Measurements from ENCODE around the gene TMEM181.

DNA sequence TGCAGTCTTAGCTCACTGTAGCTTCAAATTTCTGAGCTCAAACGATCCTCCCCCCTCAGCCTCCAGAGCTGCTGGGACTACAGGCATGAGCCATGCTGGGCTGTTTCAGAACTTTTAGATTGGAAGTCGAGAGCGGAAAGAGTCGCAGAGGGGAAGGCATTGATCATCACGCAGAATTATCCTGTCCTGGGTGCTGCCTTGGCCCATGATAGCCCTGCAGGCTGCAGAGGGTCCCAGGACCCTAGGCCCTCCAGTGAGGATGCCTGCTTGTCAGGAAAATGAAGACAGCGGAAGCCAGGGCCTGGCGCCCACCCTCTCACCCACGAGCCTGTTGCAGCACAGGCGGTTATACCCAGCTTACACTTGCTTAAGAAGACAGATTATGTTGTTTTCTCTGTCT is 9.1 kb downstream of the TMEM181 start:
- TF ChIP-seq CTCF (IDR thresholded peaks at IDR 0.05; ENCODE audit: insufficient read depth, low read depth, low read length) (no peak), EZH2 (IDR thresholded peaks at IDR 0.05; ENCODE audit: insufficient read depth, low read length) (no peak)
